IPS-11a (cell line): ENCODE results near the gene SLC25A29.
"Not testable (repeated sequence)": the region's sequence is repeated elsewhere in the genome, so short reads cannot be mapped to it uniquely, and the experiment has no call there.

Experiments used
- H3K4me3 ChIP-seq: one replicate; pipeline ENCODE4 v1.5.1; 2013; ENCODE audit warnings: low read depth, low read length, control low read depth

SLC25A29 gene, protein sequence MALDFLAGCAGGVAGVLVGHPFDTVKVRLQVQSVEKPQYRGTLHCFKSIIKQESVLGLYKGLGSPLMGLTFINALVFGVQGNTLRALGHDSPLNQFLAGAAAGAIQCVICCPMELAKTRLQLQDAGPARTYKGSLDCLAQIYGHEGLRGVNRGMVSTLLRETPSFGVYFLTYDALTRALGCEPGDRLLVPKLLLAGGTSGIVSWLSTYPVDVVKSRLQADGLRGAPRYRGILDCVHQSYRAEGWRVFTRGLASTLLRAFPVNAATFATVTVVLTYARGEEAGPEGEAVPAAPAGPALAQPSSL

DNA sequence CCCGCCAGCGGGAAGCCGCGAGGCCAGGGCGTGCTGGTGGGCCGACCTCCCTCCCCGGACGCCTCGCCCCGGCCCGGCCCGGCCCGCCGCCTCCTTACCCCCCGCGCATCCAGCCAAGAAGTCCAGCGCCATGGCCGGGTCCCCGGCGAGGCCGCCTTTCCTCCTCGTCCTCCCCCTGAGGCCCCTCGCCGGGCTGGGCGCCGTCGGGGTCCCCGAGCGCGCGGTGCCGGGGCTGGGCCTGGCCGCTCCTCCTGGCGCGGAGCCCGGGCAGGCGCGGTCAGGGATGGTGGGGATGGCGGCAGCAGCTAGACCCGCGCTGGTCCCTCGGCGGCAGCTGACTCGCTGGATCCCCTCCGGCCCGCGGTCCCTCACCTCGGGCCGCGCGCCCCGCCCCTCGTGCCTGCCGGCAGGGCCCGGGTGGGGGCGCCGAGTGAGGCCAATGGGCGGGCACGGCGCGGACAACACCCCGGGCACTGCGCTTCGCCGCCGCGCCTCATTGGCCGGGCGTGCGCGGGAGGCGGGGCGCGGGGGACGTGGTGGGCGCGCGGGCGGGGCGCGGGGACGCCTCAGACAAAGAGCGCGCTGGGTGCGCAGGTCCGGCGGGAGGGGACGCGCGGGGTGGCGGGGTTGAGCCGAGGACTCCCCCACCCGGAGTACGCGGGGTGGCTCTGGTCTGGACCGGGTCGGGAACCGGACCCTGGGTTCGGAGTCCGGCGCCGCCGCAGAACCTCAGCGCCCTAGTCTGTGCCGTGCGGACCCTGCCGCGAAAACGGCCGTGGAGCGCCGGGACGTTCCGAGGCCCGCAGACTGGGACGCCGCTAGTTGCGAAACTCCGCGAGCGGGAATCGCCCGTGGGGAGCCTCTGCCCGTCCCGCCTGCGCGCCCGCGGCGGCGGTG is at the start of gene SLC25A29:
Gene SLC25A29, minus strand, starts transcription at position 344 of the 897 bp plus-strand sequence. Its CDS starts 212 bp downstream, at position 132.
- peak within 1 kb of the TSS; percentile 86 for H3K4me3 ChIP-seq

DNA sequence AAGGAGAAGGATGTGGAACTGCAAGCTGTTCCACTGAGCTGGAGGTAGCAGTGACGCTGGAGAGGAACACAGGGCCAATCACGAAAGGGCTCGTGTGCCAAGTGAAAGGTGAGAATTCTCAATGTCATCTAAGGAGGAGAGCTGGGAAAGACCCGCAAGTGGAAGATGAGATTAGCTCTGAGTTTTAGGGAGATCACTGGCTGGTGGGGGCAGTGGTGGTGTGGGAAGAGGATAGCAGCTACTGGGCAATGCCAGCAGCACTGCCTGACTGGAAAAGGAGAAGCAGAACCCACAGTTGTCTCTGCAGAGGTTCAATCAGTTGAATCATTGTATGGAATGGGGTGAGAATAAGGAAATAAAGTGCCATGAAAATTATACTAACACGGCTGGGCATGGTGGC is 44.7 kb upstream of the SLC25A29 start:
- no peak overlapping the region for H3K4me3 ChIP-seq

DNA sequence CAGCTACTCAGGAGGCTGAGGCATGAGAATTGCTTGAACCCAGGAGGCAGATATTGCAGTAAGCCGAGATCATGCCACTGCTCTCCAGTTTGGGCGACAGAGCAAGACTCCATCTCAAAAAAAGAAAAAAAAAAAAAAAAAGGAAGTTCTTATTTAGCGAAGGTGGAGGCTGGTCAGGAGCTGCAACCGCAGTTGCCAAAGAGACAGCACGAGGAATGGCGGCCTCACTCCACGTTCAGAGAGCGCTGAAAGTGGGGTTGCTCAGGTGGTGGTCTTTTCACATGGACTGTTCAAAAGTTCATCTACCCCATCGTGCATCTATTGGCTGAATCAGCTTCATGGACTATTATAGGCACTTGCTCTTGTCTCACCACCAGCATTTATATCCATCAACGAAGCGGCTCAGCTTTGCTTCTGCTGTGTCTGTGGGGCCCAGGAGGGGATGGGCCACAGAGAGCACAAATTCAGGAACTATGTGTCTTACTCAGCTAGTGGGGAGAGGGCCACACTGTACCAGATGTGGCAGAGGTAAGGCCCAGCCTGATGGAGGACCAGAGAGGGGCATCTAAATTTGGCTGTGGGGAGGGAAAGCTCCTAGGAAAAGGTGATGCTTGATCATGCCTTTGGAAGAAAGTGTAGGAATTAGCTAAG is 44.2 kb upstream of the SLC25A29 start:
- H3K4me3 ChIP-seq, result no peak overlapping the region

DNA sequence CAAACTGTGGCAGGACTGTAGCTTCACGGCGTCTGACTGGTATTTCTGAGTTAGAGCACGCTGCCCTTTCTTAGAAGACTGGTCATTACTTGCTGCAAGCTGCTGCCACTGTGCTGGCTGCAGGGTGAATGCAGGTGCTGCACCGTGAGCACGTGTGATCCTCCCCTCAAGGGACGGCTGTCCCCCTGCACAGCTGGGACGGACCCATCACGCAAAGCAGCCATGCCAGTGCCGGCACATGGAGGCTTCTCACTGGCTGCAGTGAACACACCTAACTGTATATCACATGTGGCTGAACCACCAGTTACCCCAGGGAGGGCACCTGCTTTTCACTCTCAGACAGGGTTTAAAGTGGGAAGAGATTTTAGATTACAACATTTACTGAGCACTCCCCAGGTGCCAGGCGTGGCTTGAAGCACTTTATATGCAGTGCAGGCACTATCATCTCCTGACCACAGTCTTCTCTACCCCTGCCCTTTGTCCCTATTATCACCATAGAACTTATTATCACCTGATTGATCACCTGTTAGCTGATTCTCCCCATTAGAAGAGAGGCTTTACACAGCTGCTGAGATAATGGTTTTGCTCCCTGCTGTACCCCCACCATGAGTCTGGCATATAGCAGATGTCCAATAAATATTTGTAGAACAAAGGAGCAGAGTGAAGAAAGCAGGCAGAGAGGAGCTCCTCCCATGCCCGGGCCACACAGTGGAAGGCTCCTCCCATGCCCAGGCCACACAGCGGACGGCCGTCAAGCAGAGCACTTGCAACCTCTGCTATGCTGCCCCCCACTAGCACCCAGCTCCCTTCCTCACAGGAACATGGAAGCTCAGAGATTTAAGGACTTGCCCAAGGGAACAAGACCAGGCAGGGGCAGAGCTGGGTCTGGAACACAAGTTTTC is 42.8 kb upstream of the SLC25A29 start:
- H3K4me3 ChIP-seq, result no peak overlapping the region

DNA sequence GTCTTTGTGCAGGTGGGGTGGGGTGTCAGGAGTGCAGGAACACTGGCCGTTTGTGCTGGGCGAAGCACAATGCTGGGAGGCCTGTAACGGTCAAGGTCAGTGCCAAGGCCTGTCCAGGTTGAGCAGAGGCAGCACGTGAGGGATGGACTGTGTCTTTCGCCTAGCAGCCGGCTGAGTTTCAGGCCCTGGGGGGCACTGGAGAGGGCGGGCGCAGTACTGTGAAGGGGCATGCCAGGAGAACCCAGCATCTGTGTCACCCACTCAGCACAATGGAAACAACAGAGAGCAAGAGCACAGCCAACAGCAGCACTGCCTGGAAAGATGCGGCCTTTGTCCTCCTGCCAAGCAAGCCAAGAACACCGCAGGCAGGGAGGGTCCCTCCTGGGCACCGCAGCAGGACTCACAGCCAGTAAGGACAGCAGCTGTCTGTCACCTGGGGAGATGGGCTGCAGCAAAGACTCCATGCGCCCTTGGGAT is 42.0 kb upstream of the SLC25A29 start:
- H3K4me3 ChIP-seq, result no peak overlapping the region

DNA sequence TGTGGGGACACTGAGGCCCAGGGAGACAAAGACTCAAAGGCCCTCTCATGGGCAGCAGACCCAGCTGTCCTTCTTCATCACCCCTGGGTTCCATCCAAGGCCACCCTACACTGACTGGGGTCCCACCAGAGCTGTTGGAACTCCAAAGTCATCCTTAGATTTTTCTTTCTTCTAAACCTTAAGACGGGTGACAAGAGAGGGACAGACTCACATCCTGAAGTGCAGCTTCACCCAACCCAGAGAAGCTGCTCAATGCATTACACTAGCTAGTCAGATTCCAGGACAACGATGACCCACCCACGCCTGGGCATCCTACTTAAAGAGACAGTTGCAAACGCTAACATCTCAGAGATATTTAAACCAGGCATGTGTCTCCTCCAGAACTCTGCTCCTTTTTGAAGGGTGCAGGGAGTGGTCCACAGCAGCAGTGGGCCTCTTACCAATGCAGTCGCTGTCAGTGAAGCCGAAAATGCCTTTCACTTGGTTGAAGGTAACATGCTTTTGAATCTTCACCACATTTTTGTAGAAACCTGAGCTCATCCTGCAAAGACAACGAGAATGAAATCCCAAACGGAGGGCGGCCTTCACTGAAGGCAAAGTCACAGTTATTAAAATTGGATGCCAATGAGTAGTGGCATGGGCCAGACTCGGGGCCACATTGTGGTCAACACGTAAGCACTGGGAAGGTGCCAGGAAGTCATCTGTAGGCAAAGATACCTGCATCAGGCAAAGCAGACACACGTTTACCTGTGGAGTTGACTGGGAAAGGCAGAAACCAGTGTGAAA is 40.3 kb upstream of the SLC25A29 start:
- H3K4me3 ChIP-seq, result no peak overlapping the region

DNA sequence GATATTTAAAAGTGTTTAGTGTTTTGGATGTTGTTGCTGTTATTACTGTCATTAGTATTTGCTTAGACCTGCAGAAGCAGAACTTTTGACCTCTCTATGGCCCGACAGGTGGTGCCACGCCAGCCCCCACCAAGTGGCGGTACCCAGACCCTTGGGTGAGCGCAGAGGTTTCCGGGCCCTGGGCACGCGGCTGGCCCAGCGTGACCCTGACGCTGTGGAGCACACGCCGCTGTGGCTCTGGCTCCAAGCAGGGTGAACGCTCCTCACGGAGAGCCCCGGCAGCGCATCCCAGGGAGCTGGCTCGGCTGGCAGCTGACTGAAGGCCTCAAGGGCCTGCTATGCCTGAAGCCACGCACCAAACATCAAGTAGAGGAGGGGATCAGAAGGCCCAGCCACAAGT is 39.5 kb upstream of the SLC25A29 start:
- no peak overlapping the region for H3K4me3 ChIP-seq

DNA sequence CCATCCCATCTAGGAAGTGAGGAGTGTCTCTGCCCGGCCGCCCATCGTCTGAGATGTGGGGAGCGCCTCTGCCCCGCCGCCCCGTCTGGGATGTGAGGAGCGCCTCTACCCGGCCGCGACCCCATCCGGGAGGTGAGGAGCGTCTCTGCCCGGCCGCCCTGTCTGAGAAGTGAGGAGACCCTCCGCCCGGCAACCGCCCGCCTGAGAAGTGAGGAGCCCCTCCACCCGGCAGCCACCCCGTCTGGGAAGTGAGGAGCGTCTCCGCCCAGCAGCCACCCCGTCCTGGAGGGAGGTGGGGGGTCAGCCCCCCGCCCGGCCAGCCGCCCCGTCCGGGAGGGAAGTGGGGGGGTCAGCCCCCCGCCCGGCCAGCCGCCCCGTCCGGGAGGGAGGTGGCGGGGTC is 38.4 kb upstream of the SLC25A29 start:
- H3K4me3 ChIP-seq, result not testable (repeated sequence)

DNA sequence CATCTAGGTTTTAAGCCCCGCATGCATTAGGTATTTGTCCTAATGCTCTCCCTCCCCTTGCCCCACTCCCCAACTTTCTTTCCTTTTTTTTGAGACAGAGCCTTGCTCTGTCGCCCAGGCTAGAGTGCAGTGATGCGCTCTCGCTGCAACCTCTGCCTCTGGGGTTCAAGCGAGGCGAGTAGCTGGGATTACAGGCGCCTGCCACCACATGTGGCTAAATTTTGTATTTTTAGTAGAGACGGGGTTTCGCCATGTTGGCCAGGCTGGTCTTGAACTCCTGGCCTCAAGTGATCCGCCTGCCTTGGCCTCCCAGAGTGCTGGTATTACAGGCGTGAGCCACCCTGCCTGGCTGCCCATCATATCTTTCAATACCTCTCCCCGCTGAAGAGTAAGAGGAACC is 36.6 kb upstream of the SLC25A29 start:
- not testable (repeated sequence) for H3K4me3 ChIP-seq

DNA sequence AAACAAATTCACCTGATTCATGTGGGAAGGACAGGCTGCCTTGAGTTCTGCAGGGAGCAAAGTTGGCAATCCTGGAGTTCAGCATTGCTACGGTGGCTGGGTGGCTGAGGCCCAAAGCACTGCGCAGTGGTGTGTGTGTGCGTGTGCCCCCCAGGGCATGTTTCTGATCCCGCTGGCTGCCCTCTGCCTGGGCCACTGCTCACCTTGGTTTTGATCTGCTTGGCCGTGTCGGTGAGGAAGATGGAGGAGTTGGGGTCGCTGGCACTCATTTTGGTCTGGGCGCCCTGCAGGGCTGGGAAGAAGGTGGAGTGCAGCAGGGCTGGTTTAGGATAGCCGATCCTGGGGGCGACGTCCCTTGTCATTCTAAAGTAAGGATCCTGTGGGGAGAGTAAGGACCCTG is 36.0 kb upstream of the SLC25A29 start:
- no peak overlapping the region for H3K4me3 ChIP-seq

DNA sequence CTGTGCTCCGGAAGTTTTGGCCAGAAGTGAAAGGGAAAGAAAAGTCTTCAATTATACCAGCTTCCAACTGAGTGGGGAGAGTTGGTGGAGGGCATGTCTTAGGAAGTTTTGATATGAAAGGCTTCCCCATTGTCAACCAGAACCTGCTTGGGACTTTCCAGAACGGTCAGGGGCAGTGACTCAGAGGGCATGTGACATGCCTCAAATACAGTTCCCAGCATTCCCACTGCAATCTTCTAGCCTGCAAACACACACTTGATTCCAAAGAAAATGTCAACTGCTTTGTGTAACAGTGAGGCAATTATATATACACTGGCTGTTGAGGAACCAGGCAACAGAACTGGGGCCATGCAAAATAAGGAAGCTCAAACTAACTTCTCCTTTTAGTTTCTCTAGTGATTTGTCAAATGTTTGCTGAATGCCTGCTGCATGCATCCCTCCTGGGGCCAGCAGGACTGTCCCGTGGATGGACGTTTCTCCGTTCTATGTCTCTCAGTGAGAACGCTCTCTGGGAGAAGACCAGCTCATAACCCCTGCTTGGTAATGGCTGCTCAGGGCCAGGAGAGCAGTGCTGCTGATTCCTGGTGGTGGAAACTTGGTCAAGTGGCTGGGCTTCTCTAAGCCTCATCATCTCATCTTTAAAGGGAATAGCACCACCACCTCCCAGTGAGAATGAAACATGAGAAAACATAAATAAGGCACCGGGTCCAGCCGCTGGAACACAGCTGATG is 35.2 kb upstream of the SLC25A29 start:
- no peak overlapping the region for H3K4me3 ChIP-seq

DNA sequence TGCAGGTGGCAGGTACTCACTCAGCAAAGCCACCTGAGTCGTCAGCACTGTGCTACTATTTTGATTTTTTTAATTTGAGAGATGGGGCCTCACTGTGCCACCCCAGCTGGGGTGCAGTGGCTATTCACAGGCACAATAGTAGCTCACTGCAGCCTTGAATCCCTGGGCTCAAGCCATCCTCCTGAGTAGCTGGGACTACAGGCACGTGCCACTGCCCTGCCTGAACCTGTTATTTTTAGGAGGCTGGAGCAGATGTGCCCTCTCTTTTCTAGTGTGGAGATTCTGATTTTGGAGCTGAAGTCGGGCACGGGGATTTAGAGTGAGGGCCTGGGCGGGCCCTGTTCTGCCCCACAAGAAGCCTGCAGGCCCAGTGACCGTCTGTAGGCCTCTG is 34.2 kb upstream of the SLC25A29 start:
- no peak overlapping the region for H3K4me3 ChIP-seq

DNA sequence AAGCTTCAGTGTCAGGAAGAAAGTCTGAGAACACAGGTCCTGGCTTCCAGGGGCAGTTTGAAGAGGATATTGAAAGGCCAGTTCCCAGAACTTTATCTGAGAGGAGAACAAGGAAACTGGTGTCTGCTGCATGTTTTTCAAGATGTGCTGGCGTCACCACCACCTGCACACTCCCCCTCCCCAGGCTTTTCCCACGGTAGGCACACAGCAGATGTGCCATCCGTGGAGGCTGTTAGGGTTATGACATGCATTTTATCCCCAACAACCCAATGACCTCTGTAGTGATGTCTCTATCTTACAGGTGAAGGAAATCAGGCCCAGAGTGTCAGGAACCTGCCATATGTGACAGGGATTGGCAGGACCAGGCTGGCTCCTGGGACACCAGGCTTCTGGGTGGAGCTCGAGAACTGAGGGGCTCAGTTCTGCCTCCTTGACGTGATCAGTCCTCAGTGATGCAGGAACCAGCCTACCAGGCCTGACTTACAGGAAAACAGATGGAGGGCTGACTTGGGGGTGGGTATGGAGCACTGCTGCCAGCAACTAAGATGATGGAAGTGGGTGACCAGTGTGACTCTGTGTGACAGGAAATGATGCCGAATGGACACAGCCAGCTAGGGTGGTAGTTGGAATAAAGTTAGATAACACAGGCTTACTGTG is 33.6 kb upstream of the SLC25A29 start:
- no peak overlapping the region for H3K4me3 ChIP-seq

DNA sequence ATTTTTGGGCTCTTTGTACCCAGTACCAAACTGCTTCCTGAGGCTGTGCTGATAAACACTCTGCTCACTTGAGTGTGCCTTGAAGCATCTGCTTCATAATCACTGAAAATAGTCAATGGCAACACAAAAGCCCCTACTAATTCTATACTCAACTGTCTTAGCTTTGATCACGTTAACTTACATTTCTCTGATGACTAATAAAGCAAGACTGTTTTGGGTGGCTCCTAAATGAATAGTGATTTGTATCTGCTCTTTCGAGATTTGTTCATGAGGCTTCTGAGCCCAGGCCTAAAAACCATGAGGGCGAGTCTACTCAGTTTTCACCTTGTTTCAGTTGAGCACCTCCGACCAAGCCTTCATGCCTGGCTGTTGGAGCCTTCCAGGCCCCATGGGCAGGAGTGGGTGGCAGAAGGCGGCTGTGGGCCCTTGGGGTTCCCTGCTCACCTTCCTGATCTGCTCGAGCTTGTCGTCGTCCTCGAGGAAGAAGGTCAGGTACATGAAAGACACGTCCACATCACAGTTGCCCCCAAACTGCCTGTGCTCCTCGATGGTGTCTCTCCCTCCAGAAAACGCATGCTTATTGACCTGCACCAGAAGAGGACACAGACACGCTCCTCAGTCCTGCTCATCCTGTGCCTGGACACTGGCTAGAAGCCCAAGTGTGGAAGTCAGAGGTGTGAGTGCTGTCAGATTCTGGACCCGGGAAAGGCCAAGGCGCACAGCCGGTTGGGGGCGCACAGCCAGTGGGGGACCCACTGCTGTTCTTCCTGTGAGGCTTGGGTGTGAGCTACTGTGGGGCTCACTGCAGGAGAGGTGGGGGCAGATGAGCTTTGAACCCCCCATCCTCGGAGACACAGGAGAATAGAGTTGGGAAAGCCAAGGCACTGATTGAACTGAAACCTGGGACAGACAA is 30.6 kb upstream of the SLC25A29 start:
- no peak overlapping the region for H3K4me3 ChIP-seq

DNA sequence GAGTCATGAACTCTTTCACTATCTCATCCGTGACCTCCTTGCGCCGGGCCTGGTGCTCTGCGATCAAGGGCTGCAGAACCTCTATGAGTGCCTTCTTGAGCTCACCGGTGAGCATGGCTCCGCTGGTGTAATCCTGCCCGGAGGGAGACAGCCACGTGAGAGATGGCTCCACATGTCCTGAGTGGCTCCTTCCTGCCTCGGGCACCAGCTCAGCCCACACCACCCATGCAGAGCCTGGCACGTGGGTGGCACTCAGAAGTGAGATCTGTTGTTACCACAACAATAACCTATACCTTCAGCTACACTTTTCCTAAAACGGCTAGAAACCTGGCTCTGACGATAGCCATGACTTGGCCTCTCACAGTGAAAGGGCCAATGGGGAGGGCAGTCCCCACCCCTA is 28.7 kb upstream of the SLC25A29 start:
- no peak overlapping the region for H3K4me3 ChIP-seq

DNA sequence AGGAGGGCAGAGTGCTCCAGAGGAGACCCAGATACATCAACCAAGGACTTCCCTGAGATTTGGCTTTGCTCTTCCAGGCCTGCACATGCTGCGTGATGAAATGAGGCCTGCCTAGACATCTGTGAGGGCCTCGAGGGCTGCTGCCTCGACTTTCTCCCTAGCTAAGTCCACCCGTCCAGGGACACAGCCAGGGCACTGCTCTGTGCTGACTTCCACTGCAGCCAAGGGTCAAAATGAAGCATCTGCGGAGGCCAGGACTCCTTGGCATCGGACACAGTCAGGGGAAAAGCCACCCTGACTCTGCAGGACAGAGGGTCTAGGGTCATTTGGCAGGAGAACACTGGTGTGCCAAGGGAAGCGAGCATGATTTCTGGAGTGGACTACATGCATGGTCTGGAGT is 27.6 kb upstream of the SLC25A29 start:
- H3K4me3 ChIP-seq, result no peak overlapping the region

DNA sequence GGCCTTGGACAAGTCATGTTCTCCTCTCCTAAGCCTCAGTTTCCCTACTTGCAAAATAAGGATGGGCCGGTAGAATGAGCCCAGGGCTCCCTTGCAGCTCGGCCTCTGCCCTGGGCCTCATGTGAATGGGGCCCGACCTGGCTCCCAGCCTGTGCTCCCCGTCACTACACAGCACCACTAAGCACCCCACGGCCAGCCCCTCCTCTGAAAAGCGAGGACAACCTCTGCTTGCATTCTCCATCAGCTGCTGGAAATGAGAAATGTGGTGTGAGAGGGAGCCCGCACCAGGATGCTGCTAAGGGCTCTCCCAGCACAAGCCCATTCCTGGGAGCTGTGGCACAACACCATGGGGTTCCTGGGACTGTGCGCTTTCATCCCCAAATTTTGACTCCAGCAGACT is 27.1 kb upstream of the SLC25A29 start:
- no peak overlapping the region for H3K4me3 ChIP-seq

DNA sequence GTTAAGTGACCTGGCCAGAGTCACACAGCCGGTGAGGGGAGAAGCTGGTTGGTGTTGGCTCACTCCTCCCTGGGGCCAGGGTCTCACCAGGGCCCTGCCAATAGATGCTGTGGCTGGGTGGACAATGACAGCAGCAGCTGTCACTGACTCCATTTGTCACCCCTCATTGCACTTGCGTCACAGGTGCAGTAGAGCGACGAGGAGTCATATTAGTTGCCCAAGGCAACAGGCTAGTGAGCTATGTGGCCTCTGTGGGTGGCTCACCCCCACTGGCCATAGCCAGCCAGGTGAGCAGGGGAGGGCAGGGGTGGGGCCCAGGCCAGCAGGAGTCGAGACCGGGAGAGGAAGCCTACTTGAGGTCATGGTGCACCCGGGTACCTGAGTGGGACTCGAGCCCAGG is 26.6 kb upstream of the SLC25A29 start:
- H3K4me3 ChIP-seq, result no peak overlapping the region
